ENCODE results near the gene NEK5. TPM values are rescaled to one million over a fixed set of nuclear protein-coding genes. Genes with fewer than 3 reads are reported as not detected.
"Not testable (repeated sequence)": the region's sequence is repeated elsewhere in the genome, so short reads cannot be mapped to it uniquely, and the experiment has no call there.

NEK5 gene
- total RNA-seq, 1 donor from 2014 or later: not detected

GRCh38 chr13:52127378-52127777 is 1.5 kb downstream of the NEK5 start:
- peaks cover 14% of the 10 kb centered on the region for H3K4me1 Mint-ChIP-seq (ENCODE audit: low read depth)
- peaks cover 8% of the 10 kb centered on the region for H3K36me3 Mint-ChIP-seq (ENCODE audit: low read depth)
- no peak overlapping the region for H3K27ac Mint-ChIP-seq
- no peak for DNase-seq (ENCODE audit: low spot score)
- intact Hi-C loops (cut with micrococcal nuclease): loop anchor here (1.0 to 10.0 kb wide), 6 partner anchors 231 to 673 kb away; partner anchors contain the start of genes INTS6, TMEM272, VPS36 and WDFY2
- no peaks in the 10 kb centered on the region for H3K9me3 Mint-ChIP-seq
- H3K4me3 Mint-ChIP-seq: peak overlapping the region; percentile 13
- H3K27me3 Mint-ChIP-seq (ENCODE audit: insufficient read depth): peaks cover 9% of the 10 kb centered on the region

- no peak for DNase-seq (ENCODE audit: low spot score)
- Mint-ChIP-seq H3K9me3 (no peaks in the 10 kb centered on the region), H3K36me3 (ENCODE audit: low read depth) (no peaks in the 10 kb centered on the region), H3K27ac (no peak overlapping the region), H3K4me1 (ENCODE audit: low read depth) (peaks cover 14% of the 10 kb centered on the region), H3K4me3 (no peak overlapping the region), H3K27me3 (ENCODE audit: insufficient read depth) (peaks cover 12% of the 10 kb centered on the region)
- intact Hi-C loops (cut with micrococcal nuclease): loop anchor here (5.0 to 10.0 kb wide), 5 partner anchors 278 to 671 kb away; partner anchors contain the start of genes INTS6, TMEM272, VPS36 and WDFY2
Observed at GRCh38 chr13:52125547-52125946, 3.3 kb downstream of the NEK5 start.

GRCh38 chr13:52118595-52118994 is 10.3 kb downstream of the NEK5 start:
- intact Hi-C loops (cut with micrococcal nuclease): no loop called here
- Mint-ChIP-seq H3K36me3 (ENCODE audit: low read depth) (no peaks in the 10 kb centered on the region), H3K27ac (no peak overlapping the region), H3K4me3 (no peak overlapping the region), H3K27me3 (ENCODE audit: insufficient read depth) (peaks cover 14% of the 10 kb centered on the region), H3K9me3 (no peaks in the 10 kb centered on the region), H3K4me1 (ENCODE audit: low read depth) (no peaks in the 10 kb centered on the region)
- no peak for DNase-seq (ENCODE audit: low spot score)

- H3K4me1 Mint-ChIP-seq (ENCODE audit: low read depth): no peaks in the 10 kb centered on the region
- no peaks in the 10 kb centered on the region for H3K9me3 Mint-ChIP-seq
- intact Hi-C loops (cut with micrococcal nuclease): no loop called here
- no peaks in the 10 kb centered on the region for H3K36me3 Mint-ChIP-seq (ENCODE audit: low read depth)
- H3K27me3 Mint-ChIP-seq (ENCODE audit: insufficient read depth): peaks cover 15% of the 10 kb centered on the region
- H3K27ac Mint-ChIP-seq: no peak overlapping the region
- DNase-seq (ENCODE audit: low spot score): no peak
- H3K4me3 Mint-ChIP-seq: no peak overlapping the region
Observed at GRCh38 chr13:52118095-52118494, 10.8 kb downstream of the NEK5 start.

GRCh38 chr13:52112591-52112990 is 16.3 kb downstream of the NEK5 start:
- Mint-ChIP-seq H3K27me3 (ENCODE audit: insufficient read depth) (peaks cover 36% of the 10 kb centered on the region), H3K4me1 (ENCODE audit: low read depth) (no peaks in the 10 kb centered on the region), H3K36me3 (ENCODE audit: low read depth) (no peaks in the 10 kb centered on the region), H3K9me3 (no peaks in the 10 kb centered on the region), H3K27ac (no peak overlapping the region), H3K4me3 (no peak overlapping the region)
- no peak for DNase-seq (ENCODE audit: low spot score)
- intact Hi-C loops (cut with micrococcal nuclease): no loop called here

GRCh38 chr13:52109116-52109670 is 19.7 kb downstream of the NEK5 start:
- Mint-ChIP-seq H3K27me3 (ENCODE audit: insufficient read depth) (peaks cover 36% of the 10 kb centered on the region), H3K27ac (no peak overlapping the region), H3K4me1 (ENCODE audit: low read depth) (no peaks in the 10 kb centered on the region), H3K9me3 (no peaks in the 10 kb centered on the region), H3K36me3 (ENCODE audit: low read depth) (no peaks in the 10 kb centered on the region), H3K4me3 (no peak overlapping the region)
- intact Hi-C loops (cut with micrococcal nuclease): no loop called here
- DNase-seq (ENCODE audit: low spot score): no peak

- H3K36me3 Mint-ChIP-seq (ENCODE audit: low read depth): no peaks in the 10 kb centered on the region
- peaks cover 18% of the 10 kb centered on the region for H3K27me3 Mint-ChIP-seq (ENCODE audit: insufficient read depth)
- no peaks in the 10 kb centered on the region for H3K9me3 Mint-ChIP-seq
- intact Hi-C loops (cut with micrococcal nuclease): no loop called here
- H3K4me3 Mint-ChIP-seq: no peak overlapping the region
- H3K4me1 Mint-ChIP-seq (ENCODE audit: low read depth): no peaks in the 10 kb centered on the region
- no peak overlapping the region for H3K27ac Mint-ChIP-seq
- no peak for DNase-seq (ENCODE audit: low spot score)
Observed at GRCh38 chr13:52105841-52106240, 23.0 kb downstream of the NEK5 start.

GRCh38 chr13:52104624-52105023 is 24.2 kb downstream of the NEK5 start:
- Mint-ChIP-seq H3K4me1 (ENCODE audit: low read depth) (no peaks in the 10 kb centered on the region), H3K4me3 (no peak overlapping the region), H3K36me3 (ENCODE audit: low read depth) (no peaks in the 10 kb centered on the region), H3K27me3 (ENCODE audit: insufficient read depth) (peaks cover 12% of the 10 kb centered on the region), H3K27ac (no peak overlapping the region), H3K9me3 (no peaks in the 10 kb centered on the region)
- no peak for DNase-seq (ENCODE audit: low spot score)
- intact Hi-C loops (cut with micrococcal nuclease): no loop called here

- Mint-ChIP-seq H3K9me3 (no peaks in the 10 kb centered on the region), H3K4me1 (ENCODE audit: low read depth) (no peaks in the 10 kb centered on the region), H3K27ac (no peak overlapping the region), H3K4me3 (no peak overlapping the region), H3K36me3 (ENCODE audit: low read depth) (no peaks in the 10 kb centered on the region), H3K27me3 (ENCODE audit: insufficient read depth) (peaks cover 6% of the 10 kb centered on the region)
- intact Hi-C loops (cut with micrococcal nuclease): no loop called here
- no peak for DNase-seq (ENCODE audit: low spot score)
Observed at GRCh38 chr13:52103386-52103785, 25.5 kb downstream of the NEK5 start.

- H3K27ac Mint-ChIP-seq; H3K4me1 Mint-ChIP-seq (ENCODE audit: low read depth); H3K4me3 Mint-ChIP-seq; H3K36me3 Mint-ChIP-seq (ENCODE audit: low read depth); H3K27me3 Mint-ChIP-seq (ENCODE audit: insufficient read depth); DNase-seq (ENCODE audit: low spot score); H3K9me3 Mint-ChIP-seq; intact Hi-C loops (cut with micrococcal nuclease): not testable (repeated sequence)
Observed at GRCh38 chr13:52102423-52102822, 26.4 kb downstream of the NEK5 start.

- Mint-ChIP-seq H3K27ac (no peak overlapping the region), H3K27me3 (ENCODE audit: insufficient read depth) (peaks cover 3% of the 10 kb centered on the region), H3K36me3 (ENCODE audit: low read depth) (no peaks in the 10 kb centered on the region), H3K9me3 (no peaks in the 10 kb centered on the region), H3K4me1 (ENCODE audit: low read depth) (no peaks in the 10 kb centered on the region), H3K4me3 (no peak overlapping the region)
- no peak for DNase-seq (ENCODE audit: low spot score)
- intact Hi-C loops (cut with micrococcal nuclease): no loop called here
Observed at GRCh38 chr13:52097197-52097596, 31.7 kb downstream of the NEK5 start.

GRCh38 chr13:52096748-52097147 is 32.1 kb downstream of the NEK5 start:
- Mint-ChIP-seq H3K27me3 (ENCODE audit: insufficient read depth) (peaks cover 3% of the 10 kb centered on the region), H3K36me3 (ENCODE audit: low read depth) (no peaks in the 10 kb centered on the region), H3K27ac (no peak overlapping the region), H3K4me3 (no peak overlapping the region), H3K4me1 (ENCODE audit: low read depth) (no peaks in the 10 kb centered on the region), H3K9me3 (no peaks in the 10 kb centered on the region)
- no peak for DNase-seq (ENCODE audit: low spot score)
- intact Hi-C loops (cut with micrococcal nuclease): no loop called here

GRCh38 chr13:52096062-52096461 is 32.8 kb downstream of the NEK5 start:
- Mint-ChIP-seq H3K27ac (no peak overlapping the region), H3K9me3 (no peaks in the 10 kb centered on the region), H3K36me3 (ENCODE audit: low read depth) (no peaks in the 10 kb centered on the region), H3K4me3 (no peak overlapping the region), H3K27me3 (ENCODE audit: insufficient read depth) (peaks cover 6% of the 10 kb centered on the region), H3K4me1 (ENCODE audit: low read depth) (no peaks in the 10 kb centered on the region)
- DNase-seq (ENCODE audit: low spot score): no peak
- intact Hi-C loops (cut with micrococcal nuclease): no loop called here

GRCh38 chr13:52092087-52092486 is 36.8 kb downstream of the NEK5 start:
- DNase-seq (ENCODE audit: low spot score): no peak
- no peaks in the 10 kb centered on the region for H3K4me1 Mint-ChIP-seq (ENCODE audit: low read depth)
- no peak overlapping the region for H3K27ac Mint-ChIP-seq
- no peak overlapping the region for H3K4me3 Mint-ChIP-seq
- intact Hi-C loops (cut with micrococcal nuclease): no loop called here
- no peaks in the 10 kb centered on the region for H3K9me3 Mint-ChIP-seq
- peaks cover 5% of the 10 kb centered on the region for H3K27me3 Mint-ChIP-seq (ENCODE audit: insufficient read depth)
- H3K36me3 Mint-ChIP-seq (ENCODE audit: low read depth): no peaks in the 10 kb centered on the region
